ENCODE results near the gene GSN. TPM values are rescaled to one million over a fixed set of nuclear protein-coding genes. Genes with fewer than 3 reads are reported as not detected.

GSN gene
- total and polyA plus RNA-seq, 2 of the 8 experiments (the other 6 are each of a cell fraction or from before 2014, with no cell fraction given): 52.3 to 94.5 TPM

GRCh38 chr9:121277518-121278295, 9.7 kb downstream of the GSN start:
- H3K9ac ChIP-seq (replicated peaks in 1 of 4; ENCODE audit: extremely low read depth in 1 of 4, low read depth in 3 of 4, low read length in 3 of 4): no peak overlapping the region
- no peak overlapping the region for H2BK120ac ChIP-seq (replicated peaks; ENCODE audit: low read depth, low read length)
- H2BK5ac ChIP-seq (ENCODE audit: low read depth, low read length): no peak overlapping the region
- no peak overlapping the region for H2BK20ac ChIP-seq (ENCODE audit: low read length)
- H3K4me1 ChIP-seq (replicated peaks in 1 of 4; ENCODE audit: control insufficient read depth in 3 of 4, insufficient read depth in 4 of 4, low read length in 3 of 4): peaks cover 0 to 5% (median 2%) of the 10 kb centered on the region in 4 experiments; a peak in 3 of 7 replicates
- H3K79me2 ChIP-seq (ENCODE audit: control insufficient read depth in 1 of 2, insufficient read depth in 2 of 2, low read length in 2 of 2): no peaks in the 10 kb centered on the region
- H2AFZ ChIP-seq (ENCODE audit: low read length): no peak overlapping the region
- no peaks in the 10 kb centered on the region for H3K36me3 ChIP-seq (ENCODE audit: control insufficient read depth in 2 of 4, insufficient read depth in 4 of 4, low read length in 3 of 4)
- no peak overlapping the region for H3K27ac ChIP-seq (ENCODE audit: low read depth, low read length)
- no peaks in the 10 kb centered on the region for H3K79me1 ChIP-seq (ENCODE audit: low read depth, low read length)
- no peak overlapping the region for H4K91ac ChIP-seq (replicated peaks; ENCODE audit: insufficient read length, low read length)
- POLR2A ChIA-PET (ENCODE audit: partially characterized antibody): interaction anchor here (0.6 to 2.1 kb wide), 3 partner anchors 9 to 55 kb away, joined by 3 to 6 read pairs (median 4); no protein-coding TSS in a partner anchor
- no peak overlapping the region for H4K5ac ChIP-seq (ENCODE audit: insufficient read length, low read depth, low read length)
- no peak overlapping the region for H3K4me3 ChIP-seq (ENCODE audit: extremely low read depth in 1 of 4, insufficient read depth in 2 of 4, low read depth in 3 of 4, low read length in 4 of 4)
- no peak for FAIRE-seq
- H3K14ac ChIP-seq (ENCODE audit: insufficient read length): no peak overlapping the region
- no peak overlapping the region for H3K4ac ChIP-seq (replicated peaks; ENCODE audit: insufficient read length, low read depth, low read length)
- H3K56ac ChIP-seq (replicated peaks; ENCODE audit: insufficient read length, low read depth, low read length): no peak overlapping the region
- no peak overlapping the region for H3K18ac ChIP-seq (ENCODE audit: extremely low read depth, low read length)
- no peak overlapping the region for H3K4me2 ChIP-seq (ENCODE audit: insufficient read depth in 1 of 2, low read depth in 2 of 2, low read length in 2 of 2)
- CTCF ChIA-PET (ENCODE audit: partially characterized antibody): interaction anchor here (0.6 to 2.7 kb wide), 32 partner anchors 9 to 493 kb away, joined by 3 to 53 read pairs (median 6); partner anchors contain the start of gene GSN
- H4K20me1 ChIP-seq (replicated peaks in 1 of 2; ENCODE audit: control insufficient read depth in 1 of 2, insufficient read depth in 2 of 2, low read length in 2 of 2): peaks cover 2 to 10% of the 10 kb centered on the region in 2 experiments
- H2BK12ac ChIP-seq (ENCODE audit: low read depth, low read length): no peak overlapping the region
- WGBS, 2 experiments (ENCODE audit: extremely low coverage in 1 of 2, insufficient coverage in 1 of 2, insufficient read length in 1 of 2, insufficient replicate concordance in 2 of 2, low coverage in 1 of 2, low lambda C conversion rate in 2 of 2, missing lambda C conversion rate in 1 of 2): 87% methylated on average over 4 of the region's 4 CpGs; no CpG with 5 or more reads in 1 of the 2 experiments
- no peak overlapping the region for H4K8ac ChIP-seq (ENCODE audit: extremely low read depth, insufficient read depth, low read length)
- H2AK5ac ChIP-seq (ENCODE audit: low read depth, low read length): no peak overlapping the region
- H2BK15ac ChIP-seq (ENCODE audit: low read length): no peak overlapping the region
- DNase-seq (ENCODE audit: low read depth in 1 of 2, low spot score in 2 of 2): no peak
- H3K27me3 ChIP-seq (replicated peaks in 1 of 4; ENCODE audit: control insufficient read depth in 3 of 4, extremely low read depth in 1 of 4, insufficient read depth in 3 of 4, low read length in 3 of 4): peaks cover 5 to 40% (median 35%) of the 10 kb centered on the region in 4 experiments
- no peak overlapping the region for H3K23ac ChIP-seq (ENCODE audit: insufficient read length)
- H3K9me3 ChIP-seq (ENCODE audit: insufficient read depth in 2 of 2, low read depth in 1 of 2, low read length in 1 of 2): no peaks in the 10 kb centered on the region
- TF ChIP-seq CTBP2 (IDR thresholded peaks at IDR 0.05; ENCODE audit: borderline replicate concordance, insufficient read depth, insufficient read length, low read length) (no peak), NANOG (IDR thresholded peaks at IDR 0.05; ENCODE audit: insufficient read depth, low read depth, low read length, poor library complexity, severe bottlenecking) (no peak), TEAD4 (IDR thresholded peaks at IDR 0.05; ENCODE audit: low read depth, low read length) (no peak), GABPA (IDR thresholded peaks at IDR 0.05; ENCODE audit: borderline replicate concordance, insufficient read depth, low read length) (no peak), CHD1 (IDR thresholded peaks at IDR 0.05; ENCODE audit: low read depth, low read length) (no peak)
- H3K23me2 ChIP-seq (ENCODE audit: low read depth, low read length): no peaks in the 10 kb centered on the region

Data from H1 (cell line).